Right lobe of liver (tissue), 6 donors: ENCODE results near the gene ARFGAP3. TPM values are rescaled to one million over a fixed set of nuclear protein-coding genes. Genes with fewer than 3 reads are reported as not detected.

Source experiments
- ATAC-seq, 4 donors: fragments of 200-7000 bp; cut with Tn5 transposase; one replicate each; pipeline ENCODE4 v1.9.1; 2020; ENCODE audit warnings: mild to moderate bottlenecking in 4 of 4, moderate library complexity in 4 of 4
- DNase-seq, 3 donors: peaks; one replicate each; pipeline ENCODE4 v3.0.0-alpha.2; 2020
- H3K27ac ChIP-seq, 3 donors: fragments of 200-600 bp; one replicate each; pipeline ENCODE4 v1.8.0; 2022
- H3K27me3 ChIP-seq, 2 donors: fragments of 200-600 bp; one replicate each; pipeline ENCODE4 v1.8.0; 2022
- H3K36me3 ChIP-seq, 4 donors: fragments of 200-600 bp; sonication (generic) in 1 of 4; one replicate each; pipeline versions ENCODE4 v1.5.1 to v1.8.0; 2017 to 2022; ENCODE audit warnings: control low read depth in 1 of 4
- H3K4me1 ChIP-seq, 4 donors: fragments of 200-600 bp; sonication (generic) in 1 of 4; one replicate each; pipeline versions ENCODE4 v1.5.1 to v1.8.0; 2017 to 2022; ENCODE audit warnings: control low read depth in 1 of 4
- H3K4me3 ChIP-seq, 3 donors: fragments of 200-600 bp; one replicate each; pipeline ENCODE4 v1.8.0; 2022
- H3K9me3 ChIP-seq, 4 donors: fragments of 200-600 bp; sonication (generic) in 1 of 4; one replicate each; pipeline versions ENCODE4 v1.5.1 to v1.8.0; 2017 to 2022; ENCODE audit warnings: control low read depth in 1 of 4
- POLR2A ChIP-seq: fragments of 450-650 bp; IDR thresholded peaks from one replicate; pipeline ENCODE4 v1.6.1; 2017; ENCODE audit warnings: antibody characterized with exemption, mild to moderate bottlenecking
- WGBS: methylation state at CpG from one replicate; pipeline ENCODE4 v1.1.6; 2018; ENCODE audit warnings: low coverage, low lambda C conversion rate; ENCODE audit not compliant: insufficient coverage; ENCODE audit errors: missing lambda C conversion rate; 5-methylcytosine and 5-hydroxymethylcytosine counted together
- intact Hi-C, 2 donors: fragments of 100-400 bp; cut with DNase I; formaldehyde crosslinking; loops; one replicate each; pipeline versions ENCODE4 v1.11.2 to v1.14.1; 2022
- total RNA-seq, 6 experiments: library from RNA; depleted of rRNA in 2 of 6; stranded (reverse); fragments of >200 nt in 2 of 6; fragmentation: NEBNext Ultra II Directional in 3 of 6; extraction: Animal tissue kit (Norgen Biotek cat#: 25700) in 3 of 6; gene quantifications; one replicate each; pipeline versions ENCODE4 v1.1.0 to v1.2.4, GENCODE V29; 2016 to 2023
- TF ChIP-seq, protein P1 (sequence below), 4 donors: fragments of 200-600 bp in 3 of 4; fragments of 450-650 bp in 1 of 4; IDR thresholded peaks; one replicate each; pipeline versions ENCODE4 v1.5.1 to v1.8.0; 2016 to 2022; ENCODE audit warnings: antibody characterized with exemption in 4 of 4, mild to moderate bottlenecking in 2 of 4
- donor health status: DM: no; HTN: yes; CAD: no.
- donor health status: DM: no; HTN: no; CAD: no.
- donor health status: DM: no; HTN: no; CAD: no.
- donor health status: DM: no; HTN: yes; CAD: no.
- donor health status: DM: no; HTN: yes; CAD: no.

Gene ARFGAP3
- total RNA-seq, 6 experiments from 2014 or later = 19.8 to 48.4 (median 30.4) TPM

DNA sequence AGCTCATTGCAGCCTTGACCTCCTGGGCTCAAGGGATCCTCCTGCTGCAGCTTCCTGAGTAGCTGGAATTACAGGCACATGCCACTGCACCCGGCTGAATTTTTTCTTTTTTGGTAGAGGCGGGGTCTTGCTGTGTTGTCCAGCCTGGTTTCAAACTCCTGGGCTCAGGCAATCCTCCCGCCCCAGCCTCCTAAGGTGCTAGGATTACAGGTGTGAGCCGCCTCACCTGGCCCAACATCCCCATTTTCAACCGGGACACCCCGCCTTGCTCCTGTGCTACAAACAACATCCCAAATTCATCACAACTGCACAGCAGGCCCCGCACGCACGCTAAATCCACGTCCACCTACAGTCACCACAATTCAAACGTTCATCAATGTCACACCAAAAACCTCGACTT, 61.0 kb downstream of the ARFGAP3 start:
- no peak for TF ChIP-seq POLR2A
- TF ChIP-seq, protein P1, sequence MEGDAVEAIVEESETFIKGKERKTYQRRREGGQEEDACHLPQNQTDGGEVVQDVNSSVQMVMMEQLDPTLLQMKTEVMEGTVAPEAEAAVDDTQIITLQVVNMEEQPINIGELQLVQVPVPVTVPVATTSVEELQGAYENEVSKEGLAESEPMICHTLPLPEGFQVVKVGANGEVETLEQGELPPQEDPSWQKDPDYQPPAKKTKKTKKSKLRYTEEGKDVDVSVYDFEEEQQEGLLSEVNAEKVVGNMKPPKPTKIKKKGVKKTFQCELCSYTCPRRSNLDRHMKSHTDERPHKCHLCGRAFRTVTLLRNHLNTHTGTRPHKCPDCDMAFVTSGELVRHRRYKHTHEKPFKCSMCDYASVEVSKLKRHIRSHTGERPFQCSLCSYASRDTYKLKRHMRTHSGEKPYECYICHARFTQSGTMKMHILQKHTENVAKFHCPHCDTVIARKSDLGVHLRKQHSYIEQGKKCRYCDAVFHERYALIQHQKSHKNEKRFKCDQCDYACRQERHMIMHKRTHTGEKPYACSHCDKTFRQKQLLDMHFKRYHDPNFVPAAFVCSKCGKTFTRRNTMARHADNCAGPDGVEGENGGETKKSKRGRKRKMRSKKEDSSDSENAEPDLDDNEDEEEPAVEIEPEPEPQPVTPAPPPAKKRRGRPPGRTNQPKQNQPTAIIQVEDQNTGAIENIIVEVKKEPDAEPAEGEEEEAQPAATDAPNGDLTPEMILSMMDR (IDR thresholded peaks at IDR 0.05) = no peak
- H3K36me3 ChIP-seq = peaks cover 0 to 14% (median 8%) of the 10 kb centered on the region in 4 donors
- intact Hi-C loops = no loop called here
- no peaks in the 10 kb centered on the region for H3K27me3 ChIP-seq
- no peak overlapping the region for H3K4me3 ChIP-seq
- 83% methylated on average over 12 of the region's 12 CpGs for WGBS
- H3K27ac ChIP-seq = no peak overlapping the region
- no peak for ATAC-seq
- H3K4me1 ChIP-seq = peaks cover 0 to 19% (median 0%) of the 10 kb centered on the region in 4 donors
- H3K9me3 ChIP-seq = no peaks in the 10 kb centered on the region
- DNase-seq = no peak

- WGBS = 84% methylated on average over 16 of the region's 25 CpGs
- ATAC-seq = peak in 3 of 4 donors; percentile 2 to 18 (median 14)
- no peak for DNase-seq
- Histone ChIP-seq H3K36me3 (peaks cover 0 to 14% (median 8%) of the 10 kb centered on the region in 4 donors), H3K4me1 (peaks cover 0 to 8% (median 0%) of the 10 kb centered on the region in 4 donors), H3K27me3 (no peaks in the 10 kb centered on the region), H3K27ac (no peak overlapping the region), H3K9me3 (no peaks in the 10 kb centered on the region), H3K4me3 (no peak overlapping the region)
- intact Hi-C loops = no loop called here
- TF ChIP-seq, protein P1 (IDR thresholded peaks at IDR 0.05) = no peak
- no peak for TF ChIP-seq POLR2A
Observed at GRCh38 chr22:42794551-42795510, 62.2 kb downstream of the ARFGAP3 start.

DNA sequence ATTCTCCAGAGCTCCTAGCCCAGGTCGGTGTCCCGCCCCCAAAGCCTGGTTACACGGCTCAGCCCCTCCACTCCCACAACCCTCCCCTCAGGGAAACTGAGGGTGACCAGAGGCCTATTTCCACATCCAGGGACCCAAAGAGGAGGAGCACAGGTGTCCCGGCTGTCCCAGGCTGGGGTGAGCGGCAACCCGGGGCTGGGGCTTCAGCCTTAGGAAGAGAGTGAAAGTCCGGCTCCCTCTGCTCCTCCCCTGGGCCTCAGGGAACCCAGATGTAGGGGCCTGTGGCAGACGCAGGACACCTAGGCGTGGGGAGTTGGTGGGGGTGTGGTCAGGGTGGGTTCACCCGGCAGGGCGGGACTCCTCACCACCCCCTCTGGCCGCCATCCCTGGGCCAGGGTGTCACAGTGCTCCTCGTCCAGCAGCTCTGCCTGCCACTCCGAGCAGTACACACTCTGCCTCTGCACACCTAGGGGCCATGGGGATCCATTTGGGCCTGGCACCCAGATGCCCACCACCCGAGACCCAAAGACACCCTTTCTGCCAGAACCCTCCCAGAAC, 63.1 kb downstream of the ARFGAP3 start:
- no peaks in the 10 kb centered on the region for H3K9me3 ChIP-seq
- H3K36me3 ChIP-seq = peaks cover 0 to 14% (median 8%) of the 10 kb centered on the region in 4 donors
- DNase-seq (no peak), ATAC-seq (peak in 2 of 4 donors; percentile 10 to 11)
- no peak for TF ChIP-seq POLR2A
- TF ChIP-seq, protein P1 (IDR thresholded peaks at IDR 0.05) = no peak
- intact Hi-C loops = no loop called here
- no peaks in the 10 kb centered on the region for H3K27me3 ChIP-seq
- WGBS = 80% methylated on average over 1 of the region's 15 CpGs
- H3K4me1 ChIP-seq = peaks cover 0 to 8% (median 0%) of the 10 kb centered on the region in 4 donors
- peak overlapping the region in 1 of 3 donors; percentile 33 for H3K27ac ChIP-seq
- H3K4me3 ChIP-seq = no peak overlapping the region

DNA sequence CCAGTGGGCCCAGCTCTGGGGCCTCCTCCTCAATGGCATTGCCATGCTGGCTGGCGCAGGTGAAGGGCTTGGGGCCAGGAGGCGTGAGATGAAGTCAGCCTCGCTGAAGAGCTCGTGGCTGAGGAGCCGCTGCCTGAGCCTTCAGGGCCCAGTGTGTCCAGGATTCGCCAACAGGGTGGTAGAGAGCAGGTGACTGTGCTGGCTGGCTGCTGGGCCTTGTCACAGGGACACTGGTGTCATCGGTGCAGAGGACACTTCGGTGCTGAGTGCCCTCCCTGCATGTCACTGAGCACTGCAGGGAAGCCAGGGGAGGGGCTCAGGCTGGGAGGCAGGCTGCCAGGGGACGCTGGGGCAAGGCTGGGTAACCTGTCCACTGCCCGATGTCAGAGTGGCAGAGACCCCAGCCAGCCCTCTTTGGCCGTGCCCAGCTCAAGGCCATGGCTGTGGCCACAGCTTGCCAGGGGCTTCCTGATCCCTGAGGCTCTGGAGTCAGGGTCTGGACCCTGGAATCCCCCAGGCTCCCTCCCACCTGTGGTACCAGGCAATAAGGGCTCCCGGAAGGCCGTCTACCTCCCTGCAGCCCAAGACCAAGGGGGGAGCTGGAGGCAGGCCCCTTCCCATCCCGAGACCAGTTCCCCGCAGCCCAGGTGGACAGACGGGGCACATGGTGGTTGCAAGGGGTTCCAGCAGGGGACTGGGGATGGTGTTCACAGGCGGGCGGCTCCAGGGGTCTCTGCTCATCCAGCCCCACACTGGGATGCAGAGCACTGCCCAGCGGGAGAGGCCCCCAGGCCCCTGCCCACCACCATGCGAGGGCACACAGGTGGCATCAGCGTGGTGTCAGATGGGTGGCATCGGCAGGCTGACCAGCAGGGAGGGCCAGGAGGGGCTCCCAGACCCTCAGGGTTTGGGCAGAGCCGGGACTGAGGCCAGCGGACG, 63.9 kb downstream of the ARFGAP3 start:
- H3K9me3 ChIP-seq = no peaks in the 10 kb centered on the region
- peak overlapping the region in 1 of 3 donors; percentile 33 for H3K27ac ChIP-seq
- H3K27me3 ChIP-seq = no peaks in the 10 kb centered on the region
- H3K4me3 ChIP-seq = no peak overlapping the region
- 44% methylated on average over 6 of the region's 25 CpGs for WGBS
- DNase-seq (peak in 2 of 3 donors; percentile 45 to 86), ATAC-seq (peak; percentile 70 to 92 (median 72))
- peaks cover 0 to 14% (median 6%) of the 10 kb centered on the region in 4 donors for H3K36me3 ChIP-seq
- peaks cover 0 to 8% (median 0%) of the 10 kb centered on the region in 4 donors for H3K4me1 ChIP-seq
- TF ChIP-seq, protein P1 (IDR thresholded peaks at IDR 0.05) = no peak
- TF ChIP-seq POLR2A = no peak
- intact Hi-C loops = no loop called here
